Prostate gland (tissue), 2 donors: ENCODE data around the gene DDX21. TPM values are rescaled to one million over a fixed set of nuclear protein-coding genes. Genes with fewer than 3 reads are reported as not detected.

Experiments used
- DNase-seq: peaks from one replicate; pipeline ENCODE4 v3.0.0-alpha.2; 2019; ENCODE audit warnings: low spot score
- H3K27ac ChIP-seq, 2 donors: fragments of 200-600 bp; sonication (generic); 2 replicates each; pipeline ENCODE4 v1.5.1; 2017 to 2019
- H3K27me3 ChIP-seq: fragments of 200-600 bp; sonication (generic); replicated peaks from 2 replicates; pipeline ENCODE4 v1.5.1; 2019; ENCODE audit not compliant: insufficient read depth
- H3K36me3 ChIP-seq, 2 donors: fragments of 200-600 bp; sonication (generic); 1 replicate in 1 of 2; 2 replicates in 1 of 2; pipeline versions ENCODE4 v1.5.1 to v1.8.1; 2017 to 2019
- H3K4me1 ChIP-seq: fragments of 200-600 bp; sonication (generic); replicated peaks from 2 replicates; pipeline ENCODE4 v1.5.1; 2019
- H3K4me3 ChIP-seq, 2 donors: fragments of 200-600 bp; sonication (generic); 2 replicates each; pipeline ENCODE4 v1.5.1; 2017 to 2019
- H3K9me3 ChIP-seq: fragments of 200-600 bp; sonication (generic); 2 replicates; pipeline ENCODE4 v1.5.1; 2017
- CTCF ChIP-seq, 4 experiments: fragments of 200-600 bp in 2 of 4; fragments of 450-650 bp in 2 of 4; sonication (generic) in 2 of 4; IDR thresholded peaks; 1 replicate in 3 of 4; 2 replicates in 1 of 4; pipeline ENCODE4 v1.5.1; 2016 to 2019; ENCODE audit warnings: antibody characterized with exemption in 4 of 4, mild to moderate bottlenecking in 2 of 4, moderate library complexity in 2 of 4
- POLR2A ChIP-seq: fragments of 450-650 bp; IDR thresholded peaks from one replicate; pipeline ENCODE4 v1.6.1; 2016; ENCODE audit warnings: antibody characterized with exemption, mild to moderate bottlenecking
- POLR2AphosphoS5 ChIP-seq: sonication (generic); formaldehyde crosslinking; IDR thresholded peaks from one replicate; pipeline ENCODE4 v1.6.1; 2017; ENCODE audit warnings: antibody characterized with exemption
- WGBS: methylation state at CpG from one replicate; pipeline ENCODE4 v1.1.5; 2018; 5-methylcytosine and 5-hydroxymethylcytosine counted together
- intact Hi-C: fragments of 100-400 bp; cut with DNase I; formaldehyde crosslinking; loops from one replicate; pipeline ENCODE4 v1.14.2; 2022
- total RNA-seq, 2 donors: library from RNA; depleted of rRNA; stranded (reverse); fragments of >200 nt; gene quantifications; one replicate each; pipeline ENCODE4 v1.1.0, GENCODE V29; 2016

Gene DDX21
- total RNA-seq, 2 donors from 2014 or later, result 28.9 to 41.0 TPM

- Histone ChIP-seq H3K4me1 (peaks cover 4% of the 10 kb centered on the region), H3K4me3 (peak within 1 kb of the TSS; percentile 68 to 80), H3K27ac (peak within 1 kb of the TSS; percentile 81 to 83), H3K9me3 (no peaks in the 10 kb centered on the region), H3K27me3 (no peaks in the 10 kb centered on the region), H3K36me3 (no peaks in the 10 kb centered on the region)
- DNase-seq, result peak; percentile 96
- under 1% methylated on average over 62 of the region's 62 CpGs for WGBS
- peak; percentile 11 to 54 (median 44) for TF ChIP-seq CTCF (IDR thresholded peaks at IDR 0.05)
- TF ChIP-seq POLR2A, result peak; percentile 89
- peak; percentile 99 for TF ChIP-seq POLR2AphosphoS5
- intact Hi-C loops, result loop anchor here (2.0 kb wide), 1 partner anchor 134 kb away; no protein-coding TSS in a partner anchor
Measured at GRCh38 chr10:68988530-68989316, 32.8 kb downstream of the DDX21 start, which contains the start of gene KIFBP. Gene KIFBP, plus strand, starts transcription at chr10:68988803. Its CDS starts 30 bp downstream, at chr10:68988833.

DNA sequence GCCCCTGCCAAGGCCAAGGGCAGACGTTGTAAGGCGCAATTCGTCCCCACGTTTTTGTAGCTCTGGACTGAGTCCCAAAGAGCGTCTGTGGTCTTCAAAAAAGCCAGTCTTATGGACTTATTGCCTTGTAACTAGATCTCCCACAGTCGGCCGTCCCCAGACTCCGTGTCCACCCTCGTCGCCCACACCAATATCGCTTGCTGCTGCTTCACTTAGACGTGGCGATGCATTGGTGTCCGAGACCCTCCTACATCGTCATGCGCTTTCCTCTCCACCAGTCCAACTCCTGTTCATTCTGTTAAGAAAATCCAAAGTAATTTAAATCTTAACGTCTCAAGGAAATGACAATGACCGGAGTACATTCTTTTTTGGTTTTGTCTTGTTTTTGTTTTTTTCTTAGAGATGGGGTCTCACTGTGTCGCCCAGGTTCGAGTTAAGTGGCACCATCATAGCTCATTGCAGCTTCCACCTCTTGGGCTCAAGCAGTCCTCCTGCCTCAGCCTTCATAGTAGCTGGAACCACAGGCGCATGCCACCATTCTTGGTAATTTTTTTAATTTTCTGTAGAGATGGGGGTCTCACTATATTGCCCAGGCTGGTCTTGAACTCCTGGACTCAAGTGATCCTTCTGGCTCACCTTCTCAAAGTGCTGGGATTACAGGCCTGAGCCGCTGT lies 33.5 kb downstream of the DDX21 start:
- intact Hi-C loops, result loop anchor here (2.0 kb wide), 1 partner anchor 133 kb away; no protein-coding TSS in a partner anchor
- Histone ChIP-seq H3K27ac (peak overlapping the region; percentile 81 to 83), H3K4me1 (peaks cover 4% of the 10 kb centered on the region), H3K9me3 (no peaks in the 10 kb centered on the region), H3K4me3 (peak overlapping the region; percentile 68 to 80), H3K36me3 (no peaks in the 10 kb centered on the region), H3K27me3 (no peaks in the 10 kb centered on the region)
- TF ChIP-seq POLR2AphosphoS5, result no peak
- no peak for TF ChIP-seq CTCF (IDR thresholded peaks at IDR 0.05)
- TF ChIP-seq POLR2A, result no peak
- no peak for DNase-seq
- WGBS, result 16% methylated on average over 22 of the region's 22 CpGs

- Histone ChIP-seq H3K27me3 (no peaks in the 10 kb centered on the region), H3K36me3 (no peaks in the 10 kb centered on the region), H3K4me1 (peaks cover 4% of the 10 kb centered on the region), H3K27ac (peak overlapping the region in 1 of 2 donors; percentile 39), H3K4me3 (no peak overlapping the region), H3K9me3 (no peaks in the 10 kb centered on the region)
- DNase-seq, result peak; percentile 21
- TF ChIP-seq POLR2A, result no peak
- no peak for TF ChIP-seq CTCF (IDR thresholded peaks at IDR 0.05)
- peak; percentile 25 for TF ChIP-seq POLR2AphosphoS5
- WGBS, result 6% methylated on average over 2 of the region's 2 CpGs
- intact Hi-C loops, result no loop called here
Measured at GRCh38 chr10:68992636-68993440, 36.9 kb downstream of the DDX21 start.

GRCh38 chr10:68997211-68997610 lies 41.2 kb downstream of the DDX21 start:
- intact Hi-C loops, result no loop called here
- 90% methylated on average over 3 of the region's 3 CpGs for WGBS
- Histone ChIP-seq H3K4me3 (no peak overlapping the region), H3K36me3 (no peaks in the 10 kb centered on the region), H3K9me3 (no peaks in the 10 kb centered on the region), H3K4me1 (peaks cover 4% of the 10 kb centered on the region), H3K27me3 (no peaks in the 10 kb centered on the region), H3K27ac (no peak overlapping the region)
- DNase-seq, result no peak
- TF ChIP-seq POLR2AphosphoS5, result no peak
- TF ChIP-seq POLR2A, result no peak
- TF ChIP-seq CTCF (IDR thresholded peaks at IDR 0.05), result no peak
